GM19438 (cell line): ENCODE data around the gene HDAC9.

Experiments
- ATAC-seq: cut with Tn5 transposase; IDR thresholded peaks from one replicate; pipeline ENCODE4 v1.9.1; 2021; ENCODE audit warnings: low read depth; ENCODE audit not compliant: unreplicated experiment

Gene HDAC9

GRCh38 chr7:18866359-18867036 is 370.9 kb downstream of the HDAC9 start:
- ATAC-seq, result no peak

GRCh38 chr7:18872344-18872743 is 376.8 kb downstream of the HDAC9 start:
- ATAC-seq, result no peak

- ATAC-seq, result no peak
These were observed 378.3 kb downstream of the HDAC9 start for GRCh38 chr7:18873734-18874336.

- no peak for ATAC-seq
These were observed 379.3 kb downstream of the HDAC9 start for GRCh38 chr7:18874880-18875279.

- no peak for ATAC-seq
These were observed 382.3 kb downstream of the HDAC9 start for GRCh38 chr7:18877874-18878273.

- no peak for ATAC-seq
These were observed 391.3 kb downstream of the HDAC9 start for GRCh38 chr7:18886832-18887231.

- ATAC-seq, result no peak
These were observed 393.9 kb downstream of the HDAC9 start for GRCh38 chr7:18889436-18889835.

GRCh38 chr7:18890134-18890533 is 394.6 kb downstream of the HDAC9 start:
- ATAC-seq, result no peak

- ATAC-seq, result no peak
These were observed 395.5 kb downstream of the HDAC9 start for GRCh38 chr7:18890885-18891621.

GRCh38 chr7:18893156-18893555 is 397.6 kb downstream of the HDAC9 start:
- ATAC-seq, result no peak

GRCh38 chr7:18894155-18894554 is 398.6 kb downstream of the HDAC9 start:
- ATAC-seq, result no peak

- ATAC-seq, result no peak
These were observed 399.9 kb downstream of the HDAC9 start for GRCh38 chr7:18895456-18895855.

- ATAC-seq, result no peak
These were observed 400.9 kb downstream of the HDAC9 start for GRCh38 chr7:18896343-18896975.

GRCh38 chr7:18900236-18900635 is 404.7 kb downstream of the HDAC9 start:
- ATAC-seq, result no peak

GRCh38 chr7:18900803-18901202 is 405.3 kb downstream of the HDAC9 start:
- ATAC-seq, result no peak

- ATAC-seq, result no peak
These were observed 405.8 kb downstream of the HDAC9 start for GRCh38 chr7:18901351-18901750.

GRCh38 chr7:18901982-18902421 is 406.5 kb downstream of the HDAC9 start:
- no peak for ATAC-seq

- ATAC-seq, result no peak
These were observed 407.3 kb downstream of the HDAC9 start for GRCh38 chr7:18902892-18903291.

GRCh38 chr7:18903695-18904094 is 408.1 kb downstream of the HDAC9 start:
- ATAC-seq, result no peak

- ATAC-seq, result no peak
These were observed 409.9 kb downstream of the HDAC9 start for GRCh38 chr7:18905316-18905943.

- no peak for ATAC-seq
These were observed 411.4 kb downstream of the HDAC9 start for GRCh38 chr7:18906901-18907300.
